ENCODE measurements around the gene SMOC2.

GRCh38 chr6:168692193-168692914, 251.4 kb downstream of the SMOC2 start:
- no peak for TF ChIP-seq EP300 (IDR thresholded peaks at IDR 0.05)
- TF ChIP-seq CTCF (IDR thresholded peaks at IDR 0.05) = no peak

All from A549 (cell line).